GM12878 (cell line): ENCODE results near the gene PLCG2. TPM values are rescaled to one million over a fixed set of nuclear protein-coding genes. Genes with fewer than 3 reads are reported as not detected.
A peak's percentile ranks its signal among the peaks of the same experiment; 100 is the strongest.

Source experiments
- ATF7 ChIP-seq: fragments of 450-650 bp; IDR thresholded peaks from 2 replicates; pipeline ENCODE4 v1.6.1; 2016; ENCODE audit warnings: low read depth, mild to moderate bottlenecking
- DPF2 ChIP-seq: fragments of 450-650 bp; IDR thresholded peaks from 2 replicates; pipeline ENCODE4 v1.6.1; 2017; ENCODE audit warnings: mild to moderate bottlenecking
- ELK1 ChIP-seq: IDR thresholded peaks from 2 replicates; pipeline ENCODE4 v1.6.1; 2012; ENCODE audit warnings: low read depth, low read length, improper control_type of control experiment
- EP300 ChIP-seq, 2 experiments: fragments of 150-350 bp in 1 of 2; IDR thresholded peaks; 2 replicates each; pipeline ENCODE4 v1.6.1; 2011 to 2012; ENCODE audit warnings: low read depth in 2 of 2, low read length in 2 of 2, borderline replicate concordance in 1 of 2, improper control_type of control experiment in 1 of 2, inconsistent platforms in 1 of 2; ENCODE audit not compliant: control insufficient read depth in 1 of 2
- IKZF1 ChIP-seq: fragments of 450-650 bp; conservative IDR thresholded peaks from 2 replicates; pipeline ENCODE4 v1.6.1; 2017; ENCODE audit warnings: antibody characterized with exemption, mild to moderate bottlenecking
- IRF4 ChIP-seq: IDR thresholded peaks from 2 replicates; pipeline ENCODE4 v1.6.1; 2011; ENCODE audit warnings: low read depth, low read length
- KLF5 ChIP-seq: fragments of 450-650 bp; IDR thresholded peaks from 2 replicates; pipeline ENCODE4 v1.6.1; 2014; ENCODE audit warnings: mild to moderate bottlenecking; ENCODE audit not compliant: partially characterized antibody
- MEF2A ChIP-seq: IDR thresholded peaks from 2 replicates; pipeline ENCODE4 v1.6.1; 2011; ENCODE audit warnings: low read depth, mild to moderate bottlenecking, low read length, moderate library complexity; ENCODE audit not compliant: insufficient read depth
- MXI1 ChIP-seq: fragments of 150-350 bp; IDR thresholded peaks from 2 replicates; pipeline ENCODE4 v1.6.1; 2011; ENCODE audit warnings: low read depth, mild to moderate bottlenecking, inconsistent platforms, low read length, improper control_type of control experiment
- PAX8 ChIP-seq: fragments of 450-650 bp; IDR thresholded peaks from 2 replicates; pipeline ENCODE4 v1.6.1; 2017; ENCODE audit warnings: mild to moderate bottlenecking, moderate library complexity
- POLR2A ChIP-seq: IDR thresholded peaks from 2 replicates; pipeline ENCODE4 v1.6.1; 2011; ENCODE audit warnings: low read depth, mild to moderate bottlenecking, low read length
- RAD51 ChIP-seq: fragments of 450-650 bp; IDR thresholded peaks from 2 replicates; pipeline ENCODE4 v1.6.1; 2016; ENCODE audit warnings: moderate library complexity, mild to moderate bottlenecking, inconsistent platforms
- RB1 ChIP-seq: fragments of 450-650 bp; formaldehyde crosslinking; IDR thresholded peaks from 2 replicates; pipeline ENCODE4 v1.6.1; 2017; ENCODE audit warnings: mild to moderate bottlenecking, borderline replicate concordance
- RELB ChIP-seq: fragments of 450-650 bp; IDR thresholded peaks from 2 replicates; pipeline ENCODE4 v1.6.1; 2017; ENCODE audit warnings: low read depth, mild to moderate bottlenecking, moderate library complexity
- RFX5 ChIP-seq: IDR thresholded peaks from 2 replicates; pipeline ENCODE4 v1.6.1; 2011; ENCODE audit warnings: low read depth, low read length, improper control_type of control experiment
- SIX5 ChIP-seq: IDR thresholded peaks from 2 replicates; pipeline ENCODE4 v1.6.1; 2011; ENCODE audit warnings: mild to moderate bottlenecking, low read depth, low read length, moderate library complexity; ENCODE audit not compliant: severe bottlenecking
- SMARCA5 ChIP-seq: fragments of 450-650 bp; IDR thresholded peaks from 2 replicates; pipeline ENCODE4 v1.6.1; 2017; ENCODE audit warnings: mild to moderate bottlenecking
- TBL1XR1 ChIP-seq: IDR thresholded peaks from 2 replicates; pipeline ENCODE4 v1.6.1; 2012; ENCODE audit warnings: low read depth, low read length, improper control_type of control experiment
- USF1 ChIP-seq: IDR thresholded peaks from 2 replicates; pipeline ENCODE4 v1.6.1; 2011; ENCODE audit warnings: borderline replicate concordance, low read depth, mild to moderate bottlenecking, moderate library complexity, mixed read lengths, low read length; ENCODE audit not compliant: insufficient read depth; ENCODE audit errors: extremely low read length
- YY1 ChIP-seq: IDR thresholded peaks from 2 replicates; pipeline ENCODE4 v1.6.1; 2011; ENCODE audit warnings: low read depth, mild to moderate bottlenecking, low read length
- ZBED1 ChIP-seq: IDR thresholded peaks from 2 replicates; pipeline ENCODE4 v1.6.1; 2016; ENCODE audit warnings: borderline replicate concordance
- ZNF622 ChIP-seq: fragments of 450-650 bp; IDR thresholded peaks from 2 replicates; pipeline ENCODE4 v1.6.1; 2017; ENCODE audit warnings: mild to moderate bottlenecking, inconsistent platforms
- polyA plus RNA-seq, 11 experiments: library from polyadenylated mRNA; depleted of rRNA in 4 of 11; unstranded in 6 of 11; stranded (reverse) in 5 of 11; fragments of >200 nt; fragmentation: Nextera tagmentation in 4 of 11; fragmentation: Illumina TruSeq in 1 of 11; extraction: Ambion mirVana in 4 of 11; extraction: Trizol in 1 of 11; gene quantifications; 1 replicate in 1 of 11; 2 replicates in 10 of 11; pipeline versions ENCODE4 v1.2.1 to v1.2.3, GENCODE V29; 2011 to 2016; ENCODE audit warnings: inconsistent platforms in 2 of 11, missing spikeins in 2 of 11, low read depth in 1 of 11
- total RNA-seq, 4 experiments: library from RNA; depleted of rRNA in 3 of 4; stranded (reverse); fragments of >200 nt in 3 of 4; fragmentation: Illumina TruSeq in 1 of 4; extraction: Trizol in 1 of 4; gene quantifications; 2 replicates each; pipeline versions ENCODE4 v1.2.1 to v1.2.3, GENCODE V29; 2013 to 2021
- TF ChIP-seq, protein P1 (sequence below): fragments of 450-650 bp; formaldehyde crosslinking; IDR thresholded peaks from 2 replicates; pipeline ENCODE4 v1.5.0; 2022; ENCODE audit warnings: mild to moderate bottlenecking, missing genetic modification characterization
- TF ChIP-seq, protein P2 (sequence below): fragments of 450-650 bp; IDR thresholded peaks from 2 replicates; pipeline ENCODE4 v1.6.1; 2017; ENCODE audit warnings: mild to moderate bottlenecking

The PLCG2 gene
- total and polyA plus RNA-seq, 10 of the 15 experiments (the other 5 are each of a cell fraction or from before 2014, with no cell fraction given), result 47.6 to 256 (median 149) TPM

DNA sequence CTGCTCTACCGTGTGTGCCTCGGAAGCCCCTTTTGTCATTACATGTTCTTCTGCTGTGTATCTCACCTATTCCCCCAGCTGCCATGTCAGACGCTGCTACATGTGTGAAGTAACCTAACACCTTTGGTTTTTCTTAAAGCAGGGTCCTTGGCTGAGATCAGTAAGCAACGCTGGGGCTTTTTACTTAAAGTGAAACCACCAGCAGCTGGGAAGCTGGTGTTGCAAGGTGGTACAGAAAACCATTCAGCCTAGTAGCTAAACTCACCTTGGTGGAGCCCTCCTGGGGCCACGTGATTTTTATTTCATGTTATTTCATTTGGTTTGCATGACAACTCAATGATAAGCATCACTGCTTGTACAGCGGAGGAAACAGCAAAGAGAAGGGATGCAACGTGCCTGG, 62.6 kb downstream of the PLCG2 start (continued):
- TF ChIP-seq PAX8, result no peak
- TF ChIP-seq TBL1XR1, result no peak
- TF ChIP-seq MEF2A, result no peak
- TF ChIP-seq YY1, result no peak
- peak; percentile 71 for TF ChIP-seq ATF7
- TF ChIP-seq EP300 (IDR thresholded peaks at IDR 0.05; ENCODE audit: borderline replicate concordance in 1 of 2, control insufficient read depth in 1 of 2, low read depth in 2 of 2, low read length in 2 of 2), result 0 out of 4 replicates have a peak, but pooled peaks of 1 of the 2 experiments have one; percentile 46
- peak; percentile 68 for TF ChIP-seq RELB
- no peak for TF ChIP-seq RFX5
- TF ChIP-seq ZBED1, result 0 out of 2 replicates have a peak, but pooled peaks have one; percentile 35
- TF ChIP-seq, protein P1, sequence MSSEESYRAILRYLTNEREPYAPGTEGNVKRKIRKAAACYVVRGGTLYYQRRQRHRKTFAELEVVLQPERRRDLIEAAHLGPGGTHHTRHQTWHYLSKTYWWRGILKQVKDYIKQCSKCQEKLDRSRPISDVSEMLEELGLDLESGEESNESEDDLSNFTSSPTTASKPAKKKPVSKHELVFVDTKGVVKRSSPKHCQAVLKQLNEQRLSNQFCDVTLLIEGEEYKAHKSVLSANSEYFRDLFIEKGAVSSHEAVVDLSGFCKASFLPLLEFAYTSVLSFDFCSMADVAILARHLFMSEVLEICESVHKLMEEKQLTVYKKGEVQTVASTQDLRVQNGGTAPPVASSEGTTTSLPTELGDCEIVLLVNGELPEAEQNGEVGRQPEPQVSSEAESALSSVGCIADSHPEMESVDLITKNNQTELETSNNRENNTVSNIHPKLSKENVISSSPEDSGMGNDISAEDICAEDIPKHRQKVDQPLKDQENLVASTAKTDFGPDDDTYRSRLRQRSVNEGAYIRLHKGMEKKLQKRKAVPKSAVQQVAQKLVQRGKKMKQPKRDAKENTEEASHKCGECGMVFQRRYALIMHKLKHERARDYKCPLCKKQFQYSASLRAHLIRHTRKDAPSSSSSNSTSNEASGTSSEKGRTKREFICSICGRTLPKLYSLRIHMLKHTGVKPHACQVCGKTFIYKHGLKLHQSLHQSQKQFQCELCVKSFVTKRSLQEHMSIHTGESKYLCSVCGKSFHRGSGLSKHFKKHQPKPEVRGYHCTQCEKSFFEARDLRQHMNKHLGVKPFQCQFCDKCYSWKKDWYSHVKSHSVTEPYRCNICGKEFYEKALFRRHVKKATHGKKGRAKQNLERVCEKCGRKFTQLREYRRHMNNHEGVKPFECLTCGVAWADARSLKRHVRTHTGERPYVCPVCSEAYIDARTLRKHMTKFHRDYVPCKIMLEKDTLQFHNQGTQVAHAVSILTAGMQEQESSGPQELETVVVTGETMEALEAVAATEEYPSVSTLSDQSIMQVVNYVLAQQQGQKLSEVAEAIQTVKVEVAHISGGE (CRISPR knock-in tag), result no peak
- TF ChIP-seq IRF4, result no peak
- TF ChIP-seq USF1, result peak; percentile 33
- no peak for TF ChIP-seq MXI1
- TF ChIP-seq ELK1, result no peak
- peak; percentile 58; the same call in 1 of the 2 replicates for TF ChIP-seq DPF2
- TF ChIP-seq, protein P2, sequence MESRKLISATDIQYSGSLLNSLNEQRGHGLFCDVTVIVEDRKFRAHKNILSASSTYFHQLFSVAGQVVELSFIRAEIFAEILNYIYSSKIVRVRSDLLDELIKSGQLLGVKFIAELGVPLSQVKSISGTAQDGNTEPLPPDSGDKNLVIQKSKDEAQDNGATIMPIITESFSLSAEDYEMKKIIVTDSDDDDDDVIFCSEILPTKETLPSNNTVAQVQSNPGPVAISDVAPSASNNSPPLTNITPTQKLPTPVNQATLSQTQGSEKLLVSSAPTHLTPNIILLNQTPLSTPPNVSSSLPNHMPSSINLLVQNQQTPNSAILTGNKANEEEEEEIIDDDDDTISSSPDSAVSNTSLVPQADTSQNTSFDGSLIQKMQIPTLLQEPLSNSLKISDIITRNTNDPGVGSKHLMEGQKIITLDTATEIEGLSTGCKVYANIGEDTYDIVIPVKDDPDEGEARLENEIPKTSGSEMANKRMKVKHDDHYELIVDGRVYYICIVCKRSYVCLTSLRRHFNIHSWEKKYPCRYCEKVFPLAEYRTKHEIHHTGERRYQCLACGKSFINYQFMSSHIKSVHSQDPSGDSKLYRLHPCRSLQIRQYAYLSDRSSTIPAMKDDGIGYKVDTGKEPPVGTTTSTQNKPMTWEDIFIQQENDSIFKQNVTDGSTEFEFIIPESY, result no peak
- TF ChIP-seq SMARCA5, result no peak
- no peak for TF ChIP-seq KLF5
- peak; percentile 11; the same call in 1 of the 2 replicates for TF ChIP-seq RB1
- no peak for TF ChIP-seq POLR2A
- TF ChIP-seq SIX5, result no peak
- peak; percentile 34; the same call in 1 of the 2 replicates for TF ChIP-seq IKZF1
- no peak for TF ChIP-seq ZNF622
- peak; percentile 78 for TF ChIP-seq RAD51
